Heart left ventricle (tissue), 13 donors: ENCODE results near the gene SLCO3A1.

Experiments
- POLR2A ChIP-seq, 2 donors: fragments of 450-650 bp; IDR thresholded peaks; one replicate each; pipeline ENCODE4 v1.6.1; 2017; ENCODE audit warnings: antibody characterized with exemption in 2 of 2, mild to moderate bottlenecking in 2 of 2, moderate library complexity in 2 of 2
- TF ChIP-seq, protein P1 (sequence below), 12 donors: fragments of 200-600 bp; sonication (generic) in 4 of 12; IDR thresholded peaks; one replicate each; pipeline versions ENCODE4 v1.5.0 to v1.8.0; 2018 to 2022; ENCODE audit warnings: antibody characterized with exemption in 12 of 12, mild to moderate bottlenecking in 5 of 12
- donor health status: ischemic (EF 13 %, LVEDD 7.1; RV severe dilation, severe dysfunction).
- donor health status: DM: no; HTN: yes; CAD: no.
- donor health status: DM: no; HTN: no; CAD: no.
- donor health status: ischemic (EF 25% LVEDD 6.9; RV normal size, moderate dysfunction).
- donor health status: ischemic (EF 25% LVEDD 5.7; RV mildly dilated, moderate dysfunction).
- donor health status: ischemic (EF 35%, LVEDD 5.7; RV mildly dilated, moderate dysfunction).
- donor health status: nonischemic (EF 11% LVEDD 7.7; RV severe dilation, severe dysfunction).
- donor health status: DM: yes; HTN: yes; CAD: no.
- donor health status: PGD.
- donor health status: ischemic (EF 29% LVEDD 5.4; RV normal size, mild dysfunction).
- donor health status: nonischemic (EF 23%, LVEDD 6.1; RV moderate dilation, normal function).

DNA sequence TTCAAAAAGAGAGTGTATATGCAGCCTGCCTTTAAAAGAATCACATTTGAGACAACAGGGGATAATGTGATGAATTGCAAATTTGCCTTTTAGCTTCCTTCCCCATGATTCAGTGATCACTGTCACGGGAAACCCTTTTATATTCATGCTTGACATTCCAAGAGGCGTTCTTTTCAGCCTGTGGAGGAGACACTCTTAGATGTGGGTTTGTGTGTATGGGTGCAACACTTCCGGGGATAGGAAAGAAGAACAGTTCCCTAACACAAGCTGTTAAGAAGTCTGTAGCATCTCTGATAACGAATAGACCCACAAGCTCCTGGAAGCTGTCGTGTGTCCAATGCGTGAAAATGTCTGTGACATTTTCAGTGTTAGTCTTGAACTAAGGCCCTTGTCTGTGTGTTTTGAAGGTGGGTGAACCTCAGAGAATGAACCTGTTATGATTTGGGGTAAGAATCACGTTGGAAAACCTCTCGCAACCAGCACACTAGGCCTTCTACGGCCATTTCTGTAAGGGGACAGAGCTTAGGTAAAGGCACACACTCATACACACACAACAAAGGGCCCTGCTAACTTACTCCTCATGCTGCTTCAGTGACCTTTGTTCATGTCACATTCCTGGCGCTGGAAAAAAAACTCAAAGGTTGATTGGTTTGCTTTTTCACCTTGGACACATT is 311.0 kb downstream of the SLCO3A1 start:
- TF ChIP-seq, protein P1, sequence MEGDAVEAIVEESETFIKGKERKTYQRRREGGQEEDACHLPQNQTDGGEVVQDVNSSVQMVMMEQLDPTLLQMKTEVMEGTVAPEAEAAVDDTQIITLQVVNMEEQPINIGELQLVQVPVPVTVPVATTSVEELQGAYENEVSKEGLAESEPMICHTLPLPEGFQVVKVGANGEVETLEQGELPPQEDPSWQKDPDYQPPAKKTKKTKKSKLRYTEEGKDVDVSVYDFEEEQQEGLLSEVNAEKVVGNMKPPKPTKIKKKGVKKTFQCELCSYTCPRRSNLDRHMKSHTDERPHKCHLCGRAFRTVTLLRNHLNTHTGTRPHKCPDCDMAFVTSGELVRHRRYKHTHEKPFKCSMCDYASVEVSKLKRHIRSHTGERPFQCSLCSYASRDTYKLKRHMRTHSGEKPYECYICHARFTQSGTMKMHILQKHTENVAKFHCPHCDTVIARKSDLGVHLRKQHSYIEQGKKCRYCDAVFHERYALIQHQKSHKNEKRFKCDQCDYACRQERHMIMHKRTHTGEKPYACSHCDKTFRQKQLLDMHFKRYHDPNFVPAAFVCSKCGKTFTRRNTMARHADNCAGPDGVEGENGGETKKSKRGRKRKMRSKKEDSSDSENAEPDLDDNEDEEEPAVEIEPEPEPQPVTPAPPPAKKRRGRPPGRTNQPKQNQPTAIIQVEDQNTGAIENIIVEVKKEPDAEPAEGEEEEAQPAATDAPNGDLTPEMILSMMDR (IDR thresholded peaks at IDR 0.05) = no peak
- TF ChIP-seq POLR2A (IDR thresholded peaks at IDR 0.05) = no peak
